ENCODE measurements around the gene KDM1B.

The KDM1B gene, protein sequence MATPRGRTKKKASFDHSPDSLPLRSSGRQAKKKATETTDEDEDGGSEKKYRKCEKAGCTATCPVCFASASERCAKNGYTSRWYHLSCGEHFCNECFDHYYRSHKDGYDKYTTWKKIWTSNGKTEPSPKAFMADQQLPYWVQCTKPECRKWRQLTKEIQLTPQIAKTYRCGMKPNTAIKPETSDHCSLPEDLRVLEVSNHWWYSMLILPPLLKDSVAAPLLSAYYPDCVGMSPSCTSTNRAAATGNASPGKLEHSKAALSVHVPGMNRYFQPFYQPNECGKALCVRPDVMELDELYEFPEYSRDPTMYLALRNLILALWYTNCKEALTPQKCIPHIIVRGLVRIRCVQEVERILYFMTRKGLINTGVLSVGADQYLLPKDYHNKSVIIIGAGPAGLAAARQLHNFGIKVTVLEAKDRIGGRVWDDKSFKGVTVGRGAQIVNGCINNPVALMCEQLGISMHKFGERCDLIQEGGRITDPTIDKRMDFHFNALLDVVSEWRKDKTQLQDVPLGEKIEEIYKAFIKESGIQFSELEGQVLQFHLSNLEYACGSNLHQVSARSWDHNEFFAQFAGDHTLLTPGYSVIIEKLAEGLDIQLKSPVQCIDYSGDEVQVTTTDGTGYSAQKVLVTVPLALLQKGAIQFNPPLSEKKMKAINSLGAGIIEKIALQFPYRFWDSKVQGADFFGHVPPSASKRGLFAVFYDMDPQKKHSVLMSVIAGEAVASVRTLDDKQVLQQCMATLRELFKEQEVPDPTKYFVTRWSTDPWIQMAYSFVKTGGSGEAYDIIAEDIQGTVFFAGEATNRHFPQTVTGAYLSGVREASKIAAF

DNA sequence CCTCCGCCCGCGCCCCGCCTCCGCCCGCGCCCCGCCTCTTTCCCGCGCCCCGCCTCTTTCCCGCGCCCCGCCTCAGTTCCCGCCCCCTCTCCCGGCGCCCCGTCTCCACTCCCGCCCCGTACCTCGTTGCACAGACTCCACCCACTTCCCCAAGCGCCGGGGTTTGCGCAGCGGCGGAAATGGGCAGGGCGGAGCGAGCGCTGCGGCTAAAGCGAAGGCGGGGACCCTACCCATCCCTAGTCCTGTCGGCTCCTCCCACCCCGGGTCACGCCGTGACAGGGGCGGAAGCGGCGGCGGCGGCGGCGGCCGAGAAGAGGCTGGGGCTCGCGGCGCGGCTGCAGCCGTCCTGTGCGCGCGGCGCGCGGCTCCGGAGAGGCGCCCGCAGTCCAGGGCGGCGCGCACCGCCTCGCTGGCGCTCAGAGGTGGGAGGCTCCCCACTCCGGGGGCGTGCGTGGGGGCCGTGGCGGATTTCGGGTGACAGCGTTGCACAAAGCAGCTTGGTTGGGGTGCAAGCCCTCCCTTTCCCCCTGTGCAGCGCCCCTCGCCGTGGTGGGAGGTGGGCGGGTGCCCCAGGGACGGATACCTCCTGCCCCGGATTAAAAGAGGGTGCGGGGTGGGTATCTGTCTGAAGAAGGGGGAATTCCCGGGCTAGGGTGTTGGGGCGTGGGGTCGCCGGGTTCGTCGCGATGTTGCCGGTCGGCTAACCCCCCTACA lies at the start of gene KDM1B:
TSS of gene KDM1B (plus strand) at position 273 of the 714 bp plus-strand sequence. CDS start 4,474 bp downstream, outside the sequence.
- peak; percentile 97 for DNase-seq (ENCODE audit: low read depth)

GRCh38 chr6:18107061-18107460 lies 48.2 kb upstream of the KDM1B start:
- DNase-seq (ENCODE audit: low read depth), result no peak

DNA sequence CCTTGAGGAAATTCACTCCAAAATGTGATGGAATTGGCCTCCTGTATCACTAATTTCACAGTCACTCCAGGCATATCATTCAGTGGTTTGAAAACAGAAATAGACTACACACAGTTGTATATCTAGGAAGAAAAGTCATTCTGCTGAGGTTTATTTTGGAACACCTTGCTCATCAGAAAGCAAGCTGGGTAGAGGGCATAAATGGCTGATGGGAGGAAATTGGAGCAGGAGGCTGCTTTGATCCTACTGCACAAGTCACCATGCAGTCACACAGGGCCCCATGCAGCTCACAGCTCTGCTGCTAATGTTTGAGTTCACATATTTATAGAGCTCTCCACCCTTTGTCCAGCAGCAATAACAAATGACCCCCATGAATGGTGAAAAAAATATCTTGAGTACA lies 45.1 kb upstream of the KDM1B start:
- DNase-seq (ENCODE audit: low read depth), result no peak

- DNase-seq (ENCODE audit: low read depth), result no peak
Measured at GRCh38 chr6:18115356-18115755, 39.9 kb upstream of the KDM1B start.

- no peak for DNase-seq (ENCODE audit: low read depth)
Measured at GRCh38 chr6:18117136-18117535, 38.1 kb upstream of the KDM1B start.

DNA sequence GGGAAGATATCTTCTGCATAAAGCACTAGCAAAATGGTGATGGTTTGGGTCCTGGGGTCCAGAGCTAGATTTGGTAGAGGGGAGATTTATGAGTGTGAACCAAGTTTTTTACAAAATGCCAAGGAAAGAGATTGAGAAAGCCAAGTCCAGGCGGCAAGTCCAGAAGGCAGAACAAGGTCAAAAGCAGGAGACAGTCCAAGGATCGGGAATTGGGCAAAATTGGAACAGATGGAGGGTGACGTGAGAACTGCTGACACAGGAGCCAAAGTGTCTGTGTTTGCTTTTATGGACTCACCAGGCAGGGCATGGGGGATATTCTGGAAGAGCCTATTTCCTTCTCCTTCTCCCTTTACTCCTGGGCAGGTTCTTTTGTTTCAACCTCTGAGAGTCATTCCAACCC lies 36.9 kb upstream of the KDM1B start:
- no peak for DNase-seq (ENCODE audit: low read depth)

GRCh38 chr6:18119236-18119635 lies 36.0 kb upstream of the KDM1B start:
- DNase-seq (ENCODE audit: low read depth), result no peak

DNA sequence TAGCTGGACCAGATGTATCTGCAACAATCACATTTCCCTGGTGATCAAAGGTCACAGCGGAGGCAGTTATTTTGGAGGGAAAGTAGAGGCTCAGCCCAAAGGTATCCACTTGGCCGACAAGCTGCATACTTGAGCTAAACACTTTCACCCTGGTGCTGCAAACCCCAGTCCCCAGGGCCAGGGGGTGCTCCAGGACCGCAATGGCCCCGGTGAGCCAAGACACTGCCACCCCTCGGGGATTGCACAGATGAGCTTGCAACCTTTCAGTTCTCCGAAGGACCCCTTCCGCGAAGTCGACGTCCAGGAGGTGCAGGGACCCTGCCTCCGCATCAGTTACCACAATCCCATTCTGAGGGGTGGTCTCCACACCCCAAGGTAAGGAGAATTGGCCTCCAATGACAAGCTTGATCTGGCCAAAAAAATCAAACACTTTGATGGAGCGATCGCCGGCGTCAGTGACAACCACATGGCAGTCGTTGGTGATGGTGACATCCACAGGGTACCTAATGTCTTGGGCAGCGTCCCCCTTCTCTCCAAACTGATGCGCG lies 33.6 kb upstream of the KDM1B start:
- no peak for DNase-seq (ENCODE audit: low read depth)

DNA sequence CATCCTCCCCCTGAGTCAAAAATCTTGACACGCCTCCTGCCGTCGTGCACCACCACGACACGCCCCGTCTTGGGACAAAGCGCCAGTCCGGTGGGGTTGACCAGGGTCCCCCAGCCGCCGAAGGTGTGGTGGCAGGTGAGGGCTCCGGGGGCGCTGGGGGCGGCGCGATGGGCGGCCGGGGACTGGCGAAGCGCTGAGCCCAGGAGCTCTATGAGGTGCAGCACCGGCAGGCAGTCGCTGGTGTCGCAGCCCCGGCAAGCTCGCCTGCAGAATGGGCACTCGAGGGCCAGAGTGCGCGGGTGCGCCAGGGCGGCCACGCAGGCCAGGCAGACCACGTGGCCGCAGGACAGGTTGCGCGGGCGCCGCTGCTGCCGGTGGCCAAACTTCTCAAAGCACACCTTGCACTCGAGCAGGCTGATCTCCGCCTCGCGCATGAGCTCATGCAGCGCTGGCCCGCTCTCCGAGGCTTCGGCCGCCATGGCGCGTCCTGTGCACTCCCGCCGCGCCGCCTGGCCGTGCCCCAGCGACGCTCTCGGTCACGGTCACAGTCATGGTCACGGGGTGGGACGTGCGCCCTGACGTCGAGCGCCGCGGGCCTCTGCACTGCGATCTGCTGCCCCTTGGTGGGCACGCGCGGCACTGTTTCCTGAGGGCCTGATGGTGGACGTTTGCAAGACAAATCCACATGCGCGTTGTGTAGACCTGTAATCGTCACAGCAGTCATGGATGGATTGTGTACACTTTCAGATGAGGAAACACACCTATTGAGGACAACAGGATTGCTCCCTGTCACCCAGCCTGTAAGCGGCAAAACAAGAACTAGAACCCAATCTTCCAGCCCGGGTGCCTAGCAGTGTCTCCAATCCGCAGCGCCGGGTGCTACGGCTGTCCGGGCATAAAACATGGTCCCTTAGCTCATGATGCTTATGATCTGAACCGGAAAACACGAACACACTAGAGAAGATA lies 32.8 kb upstream of the KDM1B start, which contains the start of gene NHLRC1:
TSS of gene NHLRC1 (minus strand) at position 550 of the 966 bp plus-strand sequence. CDS start at position 479, 71 bp downstream.
- DNase-seq (ENCODE audit: low read depth), result peak; percentile 66

DNA sequence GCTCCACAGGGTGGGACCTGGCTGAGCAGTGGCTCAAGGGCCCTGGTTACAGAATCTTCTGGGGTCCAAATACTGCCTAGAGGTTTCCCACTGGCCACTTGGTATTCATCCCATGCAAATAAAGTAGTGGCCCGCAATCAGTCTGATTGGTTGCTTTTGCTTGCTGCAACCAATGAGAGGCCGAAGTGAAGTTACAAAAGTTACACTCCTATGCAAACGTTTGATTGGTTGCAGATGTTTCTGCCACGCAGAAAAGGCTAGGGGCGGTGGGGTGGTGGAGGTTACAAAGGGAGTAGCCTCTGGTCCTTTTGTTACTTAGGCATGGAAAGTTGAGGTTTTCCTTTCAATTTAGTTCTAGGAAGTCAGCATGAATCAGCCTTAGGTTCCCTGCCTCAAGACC lies 29.1 kb upstream of the KDM1B start:
- DNase-seq (ENCODE audit: low read depth), result no peak

DNA sequence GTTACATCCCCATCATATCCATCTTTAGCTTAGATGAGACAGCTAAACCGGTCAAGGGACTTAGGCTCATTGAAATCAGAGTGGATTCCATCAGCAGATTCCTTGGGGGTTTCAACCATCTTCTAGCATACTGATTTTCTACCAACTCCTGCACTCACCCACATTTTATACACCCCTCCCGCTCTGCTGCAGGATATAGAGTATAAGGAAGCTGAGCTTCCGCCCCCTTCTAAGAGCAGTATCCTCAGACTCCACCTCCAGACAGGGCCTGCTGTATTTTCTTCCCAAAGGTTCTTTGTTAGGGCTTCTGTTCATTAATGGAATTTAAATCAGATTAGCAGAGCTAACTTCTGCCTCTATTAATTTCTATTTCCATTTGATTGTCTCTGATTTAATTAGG lies 22.9 kb upstream of the KDM1B start:
- no peak for DNase-seq (ENCODE audit: low read depth)

GRCh38 chr6:18135171-18135570 lies 20.1 kb upstream of the KDM1B start:
- DNase-seq (ENCODE audit: low read depth), result no peak

DNA sequence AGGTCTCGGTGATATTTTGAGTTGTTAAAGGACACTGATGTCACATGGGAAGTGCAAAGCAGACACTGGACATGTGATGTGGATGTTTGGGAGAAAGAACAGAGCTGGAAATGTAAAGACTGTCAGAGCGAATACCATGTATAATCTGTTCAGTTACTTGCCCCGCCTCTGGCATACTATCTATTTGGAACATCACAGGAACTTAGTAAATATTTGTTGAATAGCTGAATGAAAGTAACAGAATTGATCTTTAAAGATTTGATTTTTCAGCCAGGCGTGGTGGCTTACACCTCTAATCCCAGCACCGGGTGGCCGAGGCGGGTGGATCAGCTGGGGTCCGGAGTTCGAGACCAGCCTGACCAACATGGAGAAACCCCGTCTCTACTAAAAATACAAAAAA lies 19.0 kb upstream of the KDM1B start:
- DNase-seq (ENCODE audit: low read depth), result no peak

DNA sequence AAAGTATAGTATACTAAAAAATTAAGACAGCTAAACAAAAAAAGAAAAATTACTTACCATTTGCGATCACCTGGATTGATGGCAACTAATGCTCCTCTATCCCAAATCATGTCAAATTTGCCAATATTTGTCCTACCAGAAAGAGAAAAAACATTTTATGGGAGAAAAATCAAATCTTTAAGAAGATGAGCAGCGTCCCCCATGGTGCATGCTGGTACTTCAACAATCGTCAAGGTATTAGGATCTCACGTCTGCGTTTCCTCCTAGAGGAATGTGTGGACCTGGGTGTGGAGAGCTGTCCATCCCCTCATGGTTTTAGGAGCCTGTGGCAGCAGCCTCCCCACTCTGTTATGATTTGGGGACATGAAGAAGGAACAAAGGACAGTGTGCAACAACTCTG lies 16.3 kb upstream of the KDM1B start:
- no peak for DNase-seq (ENCODE audit: low read depth)

GRCh38 chr6:18139935-18140621 lies 15.1 kb upstream of the KDM1B start:
- DNase-seq (ENCODE audit: low read depth), result no peak

DNA sequence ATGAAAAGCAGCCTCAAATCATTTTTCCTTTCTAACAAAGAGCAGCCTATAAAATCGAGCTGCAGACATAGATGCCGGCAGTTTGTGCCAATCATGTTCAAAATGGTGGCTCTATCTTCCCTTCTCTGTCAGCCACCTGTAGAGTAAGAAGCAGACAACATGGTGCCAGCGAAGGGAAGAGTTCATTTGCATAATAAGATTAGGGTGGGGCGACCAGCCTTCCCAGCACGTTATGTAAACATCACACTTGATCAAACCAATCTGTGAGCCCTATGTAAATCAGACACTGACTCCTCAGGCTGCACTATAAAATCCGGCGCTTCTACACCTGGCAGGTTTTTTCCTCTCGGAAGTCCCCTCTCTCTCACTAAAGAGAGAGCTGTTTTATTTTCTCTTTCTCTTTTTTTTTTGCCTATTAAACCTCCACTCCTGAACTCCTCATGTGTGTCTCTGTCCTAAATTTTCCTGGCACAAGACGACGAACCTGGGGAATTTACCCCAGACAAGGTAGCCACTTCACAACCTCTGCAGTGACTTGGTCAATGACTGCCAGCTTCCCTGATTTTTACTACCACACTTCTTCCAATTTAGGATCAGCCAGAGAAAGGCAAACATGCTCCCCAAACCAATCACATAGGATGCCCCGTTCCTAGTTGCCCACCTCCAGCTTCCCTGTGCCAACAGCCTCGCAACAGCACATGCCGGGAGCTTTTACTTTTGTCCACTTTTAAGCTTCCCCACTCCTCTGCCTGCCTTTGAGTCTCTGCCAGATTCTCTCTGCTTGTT lies 13.2 kb upstream of the KDM1B start:
- DNase-seq (ENCODE audit: low read depth), result no peak

- DNase-seq (ENCODE audit: low read depth), result no peak
Measured at GRCh38 chr6:18142591-18142861, 12.7 kb upstream of the KDM1B start.

DNA sequence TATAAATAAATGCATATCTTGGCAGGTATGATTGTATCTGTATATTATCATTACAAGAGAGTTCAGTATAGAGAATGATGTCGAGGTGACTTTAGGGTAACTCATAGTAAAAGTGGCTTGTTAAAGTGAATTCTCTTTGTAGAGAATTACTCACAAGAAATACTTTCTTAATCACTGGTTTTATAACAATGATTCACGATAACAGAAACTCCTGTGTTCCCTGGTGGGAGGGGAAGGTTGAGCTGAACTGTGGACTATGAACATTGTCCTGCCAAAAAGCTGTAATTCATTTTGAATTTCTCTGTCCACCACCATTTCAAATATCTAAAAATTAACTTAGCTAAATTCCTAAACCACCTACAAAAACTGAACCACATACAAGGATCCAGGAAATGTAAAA lies 8.1 kb upstream of the KDM1B start:
- DNase-seq (ENCODE audit: low read depth), result no peak

- DNase-seq (ENCODE audit: low read depth), result no peak
Measured at GRCh38 chr6:18147616-18148015, 7.6 kb upstream of the KDM1B start.
